T-helper 22 cell (primary cell): Measurements from ENCODE around the gene DNAJA2.

Experiments used
- DNase-seq: peaks from one replicate; pipeline ENCODE4 v3.0.0-alpha.2; 2020; ENCODE audit warnings: low read depth

The DNAJA2 gene

GRCh38 chr16:46926470-46927225 lies 46.8 kb downstream of the DNAJA2 start:
- no peak for DNase-seq

- no peak for DNase-seq
Measured at GRCh38 chr16:46924402-46924801, 49.1 kb downstream of the DNAJA2 start.

- no peak for DNase-seq
Measured at GRCh38 chr16:46923513-46924295, 49.8 kb downstream of the DNAJA2 start.

DNA sequence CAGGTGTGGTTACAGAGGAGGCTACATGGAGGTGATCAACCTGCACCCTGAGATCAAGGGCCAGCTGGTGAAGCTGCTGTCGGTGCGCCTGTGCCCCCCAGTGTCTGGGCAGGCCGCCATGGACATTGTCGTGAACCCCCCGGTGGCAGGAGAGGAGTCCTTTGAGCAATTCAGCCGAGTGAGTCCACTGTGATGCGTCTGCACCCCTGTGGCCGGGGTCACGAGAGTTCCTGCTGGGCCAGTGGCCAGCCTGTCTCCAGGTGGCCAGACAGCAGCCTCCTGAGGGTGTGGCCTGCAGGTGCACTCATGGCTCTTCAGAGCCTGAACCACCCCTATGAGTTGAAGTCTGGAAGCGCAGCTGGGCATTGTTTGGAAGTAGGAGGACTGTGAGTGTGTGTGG lies 51.2 kb downstream of the DNAJA2 start:
- DNase-seq, result no peak

GRCh38 chr16:46920402-46921068 lies 52.9 kb downstream of the DNAJA2 start:
- DNase-seq, result no peak

- DNase-seq, result no peak
Measured at GRCh38 chr16:46918905-46919792, 54.3 kb downstream of the DNAJA2 start.

GRCh38 chr16:46918400-46918799 lies 55.1 kb downstream of the DNAJA2 start:
- no peak for DNase-seq

DNA sequence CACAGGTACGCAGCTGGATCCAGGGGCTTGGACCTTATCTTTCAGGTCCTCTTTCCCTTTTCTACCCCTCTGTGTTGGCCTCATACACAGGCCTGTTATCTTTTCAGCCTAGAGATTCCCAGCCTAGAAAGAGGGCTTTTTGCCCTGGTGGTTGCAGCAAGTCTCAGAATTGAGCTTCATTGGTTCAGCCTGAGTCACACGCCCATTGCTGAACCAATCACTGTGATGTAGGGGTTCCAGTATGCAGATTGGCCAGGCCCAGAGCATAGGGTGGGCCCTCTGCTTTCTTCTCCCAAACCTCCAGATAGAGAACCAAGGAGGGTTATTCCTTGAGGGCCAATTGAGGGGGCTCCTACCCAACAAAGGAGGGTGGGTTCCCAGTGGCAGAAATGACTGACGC lies 56.5 kb downstream of the DNAJA2 start:
- DNase-seq, result no peak

- no peak for DNase-seq
Measured at GRCh38 chr16:46915483-46916025, 57.9 kb downstream of the DNAJA2 start.

GRCh38 chr16:46914556-46915201 lies 58.8 kb downstream of the DNAJA2 start:
- no peak for DNase-seq

- no peak for DNase-seq
Measured at GRCh38 chr16:46911650-46912049, 61.8 kb downstream of the DNAJA2 start.

DNA sequence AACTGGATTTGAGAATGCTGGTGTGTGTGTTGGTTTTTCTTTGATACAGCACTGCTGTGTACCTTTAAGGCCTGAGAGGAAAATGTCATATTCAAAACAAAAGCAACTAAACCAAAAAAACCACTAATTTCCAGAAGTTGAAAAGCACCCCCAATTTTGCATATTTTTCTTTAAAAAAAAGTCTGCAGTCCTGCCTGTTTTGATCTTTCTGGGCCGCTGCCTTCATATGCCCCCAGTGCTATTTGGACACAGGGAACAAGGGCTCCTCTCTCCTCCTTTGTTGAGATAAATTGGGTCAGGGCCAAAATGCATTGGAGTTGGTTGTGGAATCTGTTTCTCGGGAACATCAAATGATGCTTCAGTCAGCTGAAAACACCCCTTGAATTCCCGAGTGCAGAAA lies 62.4 kb downstream of the DNAJA2 start:
- DNase-seq, result no peak

DNA sequence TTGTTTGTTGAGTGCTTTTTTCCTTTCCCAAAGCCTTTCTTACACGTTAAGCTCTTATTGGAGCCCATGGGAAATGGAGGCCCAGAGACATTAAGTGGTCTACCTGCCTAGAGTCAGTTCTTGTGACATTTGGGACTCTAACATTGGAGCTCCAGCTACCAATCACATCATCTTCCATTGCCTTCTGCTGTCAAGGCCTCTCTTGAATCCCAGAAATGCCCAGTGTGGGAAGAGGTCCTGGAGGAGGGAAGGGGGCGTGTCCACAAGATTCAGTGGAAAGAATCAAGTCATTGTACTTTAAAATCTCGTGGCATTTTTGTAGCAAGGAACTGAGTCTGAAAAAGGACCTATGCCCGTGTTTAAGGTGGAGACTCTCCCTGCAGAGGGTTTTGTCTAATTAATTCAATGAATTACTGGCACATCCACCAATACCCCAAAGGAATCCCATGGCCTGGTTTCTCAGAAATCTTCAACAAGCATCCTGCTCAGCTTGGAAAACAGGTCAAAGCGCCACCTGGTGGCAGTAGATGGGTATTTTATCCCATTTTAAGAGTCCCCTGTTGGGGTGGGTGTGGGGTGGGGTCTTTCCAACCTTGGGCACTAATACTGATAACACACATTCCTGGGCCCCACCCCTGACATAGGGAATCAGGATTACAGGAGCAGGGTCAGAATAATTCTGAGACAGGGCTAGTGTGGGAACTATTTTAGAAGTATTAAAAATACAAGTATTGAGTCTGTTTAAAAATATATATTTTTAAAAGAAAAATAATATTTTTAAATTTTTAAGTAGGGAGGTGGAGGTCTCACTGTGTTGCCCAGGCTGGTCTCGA lies 64.7 kb downstream of the DNAJA2 start:
- DNase-seq, result peak; percentile 13

- DNase-seq, result no peak
Measured at GRCh38 chr16:46907061-46907774, 66.3 kb downstream of the DNAJA2 start.

DNA sequence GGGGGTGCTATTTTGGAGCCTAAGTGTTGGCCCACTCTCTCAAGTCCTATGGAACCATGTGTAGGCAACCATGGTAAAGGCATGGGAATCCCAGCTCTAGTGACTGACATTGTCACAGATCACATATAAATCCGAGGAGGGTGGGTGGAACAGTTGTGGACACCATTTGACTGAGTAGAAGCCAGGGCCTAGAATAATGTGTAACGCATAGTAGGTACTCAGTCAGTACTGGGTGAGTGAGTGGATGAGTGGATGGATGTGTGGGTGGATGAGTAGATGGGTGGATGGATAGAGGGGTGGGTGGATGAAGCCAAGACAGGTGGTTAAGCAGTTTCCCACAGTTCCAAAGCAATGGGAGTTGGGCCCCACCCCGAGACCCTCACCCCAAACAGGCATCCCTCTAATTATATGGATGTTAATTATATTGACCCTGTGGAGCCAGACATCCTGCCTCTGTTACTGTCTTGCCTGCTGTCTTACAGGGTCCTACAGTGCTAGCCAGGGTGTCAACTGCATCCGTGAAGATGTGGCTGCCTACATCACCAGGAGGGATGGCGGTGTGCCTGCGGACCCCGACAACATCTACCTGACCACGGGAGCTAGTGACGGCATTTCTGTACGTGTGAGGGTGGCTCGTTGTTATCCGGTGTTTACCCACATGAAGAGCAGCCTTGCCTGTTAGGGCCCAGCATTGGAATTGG lies 67.0 kb downstream of the DNAJA2 start:
- DNase-seq, result no peak
